ENCODE data around the gene B4GALNT1. TPM values are rescaled to one million over a fixed set of nuclear protein-coding genes. Genes with fewer than 3 reads are reported as not detected.
A peak's percentile ranks its signal among the peaks of the same experiment; 100 is the strongest.
"Not testable (repeated sequence)": the region's sequence is repeated elsewhere in the genome, so short reads cannot be mapped to it uniquely, and the experiment has no call there.

B4GALNT1 gene
- polyA plus RNA-seq, 1 donor = 1.9 TPM

DNA sequence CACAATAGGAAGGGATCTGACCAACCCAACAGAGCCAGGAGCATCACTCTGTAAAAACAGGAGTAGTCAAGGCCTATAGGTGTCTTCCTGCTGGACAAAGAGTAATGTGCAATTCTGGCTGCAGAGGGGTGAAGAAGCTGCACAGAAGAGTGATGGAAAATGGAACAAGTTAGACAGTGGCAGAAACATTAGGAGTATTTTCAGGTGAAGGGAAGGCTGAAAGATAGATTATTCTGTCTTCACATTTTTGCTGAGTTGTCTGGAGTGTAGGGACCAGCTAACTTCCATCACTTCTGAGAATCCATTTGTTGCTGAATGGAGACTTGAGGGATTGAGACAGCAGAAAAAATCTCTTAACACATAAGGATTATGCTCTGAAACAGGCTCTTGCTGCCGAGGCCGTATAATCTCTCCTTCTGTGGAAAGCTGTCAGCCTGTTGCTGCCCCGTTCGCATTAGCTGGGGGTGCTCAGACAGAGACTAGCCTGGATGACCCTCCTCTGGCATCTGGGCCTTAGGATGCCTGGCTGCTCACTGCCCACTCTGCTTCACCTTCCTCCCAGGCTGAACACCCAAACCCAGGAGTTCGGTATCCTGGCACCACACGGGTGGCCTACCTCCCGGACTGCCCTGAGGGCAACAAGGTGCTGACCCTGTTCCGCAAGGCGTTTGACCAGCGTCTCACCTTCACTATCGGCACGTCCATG is 24.9 kb downstream of the B4GALNT1 start:
- DNase-seq = no peak

- no peak for DNase-seq
Observed at GRCh38 chr12:57606821-57607220, 26.2 kb downstream of the B4GALNT1 start.

DNA sequence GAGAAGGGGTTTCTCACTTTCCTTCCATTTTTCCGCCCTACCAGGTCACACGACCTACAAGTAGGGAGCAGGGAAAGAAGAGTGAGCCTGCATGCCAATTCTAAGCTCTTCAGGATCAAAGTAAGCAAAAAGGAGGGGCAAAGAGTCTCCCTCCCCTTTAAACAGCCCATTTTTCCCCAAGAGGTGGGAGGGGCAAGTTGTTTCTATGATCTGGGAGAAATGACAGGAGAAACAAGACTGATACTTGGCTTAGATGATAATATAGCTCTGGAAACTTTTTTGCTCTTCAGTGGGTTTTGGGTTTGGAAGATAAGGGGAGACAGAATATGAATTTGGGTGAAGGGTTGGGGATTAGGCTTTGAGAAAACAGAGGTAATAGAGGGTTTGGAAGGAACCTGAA is 26.6 kb downstream of the B4GALNT1 start:
- DNase-seq = no peak

- no peak for DNase-seq
Observed at GRCh38 chr12:57605811-57606311, 27.1 kb downstream of the B4GALNT1 start.

GRCh38 chr12:57604992-57605810 is 27.8 kb downstream of the B4GALNT1 start:
- peak; percentile 29 for DNase-seq

GRCh38 chr12:57604454-57604991 is 28.5 kb downstream of the B4GALNT1 start, which contains the start of gene DTX3:
TSS of gene DTX3 (plus strand) at chr12:57604824. CDS start at chr12:57606518, 1,694 bp downstream.
- DNase-seq = peak; percentile 40

DNA sequence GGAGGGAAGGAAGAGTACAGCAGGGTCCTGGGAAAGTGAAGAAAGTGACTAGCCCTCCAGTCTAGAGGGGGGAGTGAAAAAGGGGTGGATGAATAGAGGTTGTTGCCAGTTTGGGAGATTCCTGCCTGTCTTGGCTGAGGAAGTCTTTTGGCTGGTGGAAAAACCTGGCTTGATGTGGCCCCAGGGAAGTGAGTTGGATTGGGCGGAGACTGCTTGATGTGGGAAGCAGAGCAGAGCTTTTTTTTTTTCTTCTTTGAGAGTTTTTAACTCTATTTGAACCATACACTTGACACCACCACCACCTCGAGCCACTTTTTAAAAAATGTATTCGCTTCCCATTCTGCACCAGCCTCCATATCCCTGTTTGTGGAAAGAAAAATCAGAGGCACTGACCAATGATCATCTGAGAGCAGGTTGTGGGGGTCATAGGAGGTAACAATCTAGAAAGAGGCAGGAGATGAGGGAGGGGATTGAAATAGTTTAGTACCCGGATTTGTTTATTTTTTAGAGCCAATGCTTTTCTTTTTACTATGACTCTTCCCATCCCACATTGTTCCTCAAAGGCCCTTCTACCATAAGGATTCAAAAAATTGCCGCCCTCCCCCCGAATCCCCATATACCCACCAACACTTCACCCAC is 29.1 kb downstream of the B4GALNT1 start:
- DNase-seq = peak; percentile 77

GRCh38 chr12:57603324-57603723 is 29.7 kb downstream of the B4GALNT1 start:
- no peak for DNase-seq

DNA sequence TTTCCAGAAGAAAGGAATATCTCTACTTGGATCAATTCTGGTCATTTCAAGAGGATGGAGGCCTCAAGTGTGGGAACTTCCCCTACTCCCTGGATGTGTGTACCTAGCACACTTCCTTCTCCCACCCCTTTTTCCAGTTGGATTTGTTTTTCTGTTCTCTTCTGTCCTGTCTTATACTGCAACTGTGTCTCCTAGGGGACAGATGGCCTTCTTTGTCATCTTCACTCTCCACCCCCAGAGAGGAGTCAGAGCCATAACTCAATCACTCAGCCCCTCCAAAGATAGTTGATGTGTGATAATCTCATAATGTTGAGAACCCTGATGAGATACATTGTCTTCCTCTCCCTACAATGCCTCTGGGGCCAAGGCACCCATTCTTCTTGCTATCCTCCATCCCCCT is 30.5 kb downstream of the B4GALNT1 start:
- no peak for DNase-seq

DNA sequence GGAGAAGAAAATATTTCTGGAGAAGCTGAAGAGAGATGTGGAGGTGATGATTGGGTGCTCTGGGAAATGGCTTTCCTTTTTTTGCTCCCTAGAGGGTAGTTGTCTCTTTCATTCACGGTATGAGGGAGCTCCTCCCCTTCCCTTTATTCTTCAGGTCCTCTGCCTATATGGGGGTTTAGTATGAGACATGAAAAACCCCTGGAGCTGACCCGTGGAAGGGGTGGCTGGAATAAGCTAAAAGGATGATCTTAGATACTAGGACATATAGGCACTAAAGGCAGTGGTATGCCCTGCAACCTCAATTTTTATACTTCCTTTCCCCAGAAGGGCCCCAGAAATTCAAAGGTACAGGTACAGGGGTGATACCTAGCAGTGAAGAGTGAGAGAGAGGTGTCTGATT is 32.6 kb downstream of the B4GALNT1 start:
- no peak for DNase-seq

DNA sequence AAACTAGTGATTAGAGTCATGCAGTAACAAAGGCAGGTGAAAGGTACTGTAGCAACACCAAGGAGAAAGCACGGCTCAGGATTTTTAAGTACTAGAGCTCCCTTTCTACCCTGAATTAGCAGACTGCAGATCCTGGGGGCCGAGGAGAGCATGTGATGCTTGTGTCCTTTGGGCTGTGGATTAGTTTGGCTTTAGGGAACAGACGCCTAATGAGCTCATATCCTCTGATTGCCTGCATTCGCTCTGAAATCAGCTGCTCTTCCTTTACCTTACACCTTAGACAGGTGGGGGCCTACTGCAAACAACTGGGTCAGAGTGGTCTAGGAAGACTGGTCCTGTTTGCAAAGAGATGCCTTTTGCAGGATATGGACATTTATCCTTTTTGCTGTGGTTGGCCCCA is 39.8 kb downstream of the B4GALNT1 start:
- DNase-seq = no peak

- no peak for DNase-seq
Observed at GRCh38 chr12:57592551-57593165, 40.3 kb downstream of the B4GALNT1 start.

DNA sequence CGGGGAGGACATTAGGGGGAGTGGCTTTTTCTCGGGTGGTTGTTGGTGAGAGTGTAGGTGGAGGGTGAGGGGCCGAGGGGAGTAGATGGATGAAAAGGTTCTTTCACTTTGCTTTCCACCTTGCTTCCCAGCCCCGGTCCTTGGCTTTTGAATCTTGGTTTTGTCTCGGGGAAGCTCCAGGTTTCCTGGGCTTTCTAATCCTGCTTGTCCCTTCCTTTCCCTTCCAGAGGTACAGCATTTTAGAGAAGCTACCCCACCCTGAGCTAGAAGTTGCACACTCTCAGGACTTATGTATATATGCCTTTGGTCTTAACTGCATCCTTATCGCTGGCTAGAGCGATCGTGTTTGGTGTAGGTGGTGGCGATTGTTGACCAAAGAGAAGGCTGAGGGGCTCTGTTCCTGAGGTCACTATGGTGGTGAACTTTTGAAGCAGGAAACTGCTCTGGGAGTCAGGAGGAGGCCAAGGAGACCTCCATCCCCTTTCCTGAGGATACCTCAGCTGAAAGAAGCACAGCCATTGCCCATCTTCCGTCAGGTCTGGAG is 41.1 kb downstream of the B4GALNT1 start:
- DNase-seq = no peak

DNA sequence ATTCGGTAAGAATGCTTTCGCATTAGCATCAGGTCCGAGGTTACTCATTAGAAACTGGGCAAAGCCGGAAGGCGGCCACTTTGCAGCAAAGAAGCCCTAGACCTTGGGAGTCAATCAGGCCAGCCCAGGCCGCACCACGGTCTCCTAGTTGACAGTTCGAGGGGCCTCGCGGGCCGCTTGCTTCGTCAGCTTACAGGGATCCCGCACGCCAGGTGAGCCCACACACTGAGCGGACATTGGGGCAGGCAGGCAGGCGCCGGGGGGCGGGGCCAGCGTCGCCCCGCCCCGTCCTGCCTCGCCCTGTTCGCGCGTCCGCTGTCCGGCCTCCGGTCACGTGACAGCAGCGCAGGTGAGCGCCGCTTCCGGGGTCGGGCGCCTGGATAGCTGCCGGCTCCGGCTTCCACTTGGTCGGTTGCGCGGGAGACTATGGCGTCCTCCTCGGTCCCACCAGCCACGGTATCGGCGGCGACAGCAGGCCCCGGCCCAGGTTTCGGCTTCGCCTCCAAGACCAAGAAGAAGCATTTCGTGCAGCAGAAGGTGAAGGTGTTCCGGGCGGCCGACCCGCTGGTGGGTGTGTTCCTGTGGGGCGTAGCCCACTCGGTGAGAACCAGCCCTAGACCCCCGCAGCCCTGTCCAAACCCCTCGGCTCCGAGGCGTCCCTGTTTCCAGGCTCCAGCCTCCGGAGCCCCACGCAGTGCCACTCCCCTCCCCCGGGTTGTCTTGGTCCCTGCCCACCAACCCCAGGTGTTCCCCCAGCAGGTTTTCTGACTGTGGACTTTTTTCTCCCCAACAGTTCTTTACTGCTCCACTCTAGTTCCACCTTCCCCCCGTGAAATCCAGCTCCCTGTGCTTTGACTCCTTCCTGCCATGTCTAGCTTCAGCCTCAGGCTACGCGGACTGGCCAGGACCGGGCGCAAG is 41.9 kb downstream of the B4GALNT1 start, which contains the start of gene PIP4K2C:
TSS of gene PIP4K2C (plus strand) at position 329 of the 918 bp plus-strand sequence. CDS start at position 427, 98 bp downstream.
- peak; percentile 56 for DNase-seq

- DNase-seq = no peak
Observed at GRCh38 chr12:57590479-57590863, 42.5 kb downstream of the B4GALNT1 start.

DNA sequence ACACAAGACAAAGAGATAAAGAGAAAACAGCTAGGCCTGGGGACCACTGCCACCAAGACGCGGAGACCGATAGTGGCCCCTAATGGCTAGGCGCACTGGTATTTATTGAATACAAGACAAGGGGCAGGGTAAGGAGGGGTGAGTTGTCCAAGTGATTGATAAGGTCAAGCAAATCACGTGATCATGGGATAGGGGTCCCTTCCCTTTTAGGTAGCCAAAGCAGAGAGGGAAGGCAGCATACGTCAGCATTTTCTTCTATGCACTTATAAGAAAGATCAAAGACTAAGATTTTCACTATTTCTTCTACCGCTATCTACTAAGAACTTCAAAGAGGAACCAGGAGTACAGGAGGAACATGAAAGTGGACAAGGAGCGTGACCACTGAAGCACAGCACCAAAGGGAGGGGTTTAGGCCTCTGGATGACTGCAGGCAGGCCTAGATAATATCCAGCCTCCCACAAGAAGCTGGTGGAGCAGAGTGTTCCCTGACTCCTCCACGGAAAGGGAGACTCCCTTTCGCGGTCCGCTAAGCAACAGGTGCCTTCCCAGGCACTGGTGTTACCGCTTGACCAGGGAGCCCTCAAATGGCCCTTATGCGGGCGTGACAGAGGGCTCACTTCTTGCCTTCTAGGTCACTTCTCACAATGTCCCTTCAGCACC is 43.9 kb downstream of the B4GALNT1 start:
- not testable (repeated sequence) for DNase-seq

DNA sequence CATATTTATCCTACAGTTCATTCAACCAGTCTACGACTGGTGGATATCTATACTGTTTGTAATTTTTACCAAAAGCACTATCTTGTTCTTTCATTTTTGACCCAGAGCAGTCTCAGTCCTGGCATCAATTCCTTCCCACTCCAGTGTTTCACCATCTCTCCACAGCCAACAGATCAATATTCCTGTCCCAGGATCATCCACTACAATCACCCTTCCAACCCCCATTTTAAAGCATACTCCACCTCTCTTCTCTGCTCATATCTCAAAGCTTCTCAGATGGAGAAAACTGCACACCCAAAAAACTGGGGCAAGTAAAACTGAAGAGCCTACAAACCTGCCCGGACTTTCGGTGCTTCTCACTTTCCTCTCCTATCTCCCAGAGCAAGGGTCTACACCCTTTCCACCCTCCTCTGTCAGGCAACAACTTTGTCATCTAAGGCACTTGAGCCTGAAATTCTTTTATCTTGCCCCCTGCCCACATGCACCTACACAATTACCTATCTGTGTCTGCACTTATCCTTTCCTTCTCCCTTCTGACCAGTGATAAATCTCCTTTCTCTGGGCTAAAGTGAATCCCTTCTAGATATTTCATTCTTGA is 46.1 kb downstream of the B4GALNT1 start:
- no peak for DNase-seq

GRCh38 chr12:57586128-57586527 is 46.9 kb downstream of the B4GALNT1 start:
- no peak for DNase-seq

GRCh38 chr12:57585156-57585555 is 47.8 kb downstream of the B4GALNT1 start:
- no peak for DNase-seq

GRCh38 chr12:57584690-57585089 is 48.3 kb downstream of the B4GALNT1 start:
- no peak for DNase-seq
